GM04504 (cell line): ENCODE results near the gene WNT11.

Experiments used
- DNase-seq: peaks from one replicate; pipeline ENCODE4 v3.0.0-alpha.2; 2012; ENCODE audit warnings: low read depth

The WNT11 gene

DNA sequence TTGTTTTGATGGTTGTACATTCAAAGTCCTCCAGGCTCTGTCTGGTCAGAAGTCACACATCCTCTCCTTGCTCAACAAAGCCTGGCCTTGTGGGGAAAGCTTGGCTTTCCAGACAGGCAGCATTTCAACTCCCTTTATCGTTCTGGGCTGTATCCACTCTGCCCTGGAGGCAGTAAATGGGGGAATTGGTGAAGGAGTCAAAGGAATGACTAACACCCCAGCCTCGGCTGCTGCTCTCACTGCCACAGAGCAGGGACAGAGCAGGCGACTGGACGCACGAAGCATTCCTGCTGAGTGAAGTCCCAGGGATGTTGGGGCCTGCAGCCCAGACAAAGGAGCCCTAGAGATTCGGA, 52.8 kb downstream of the WNT11 start:
- peak; percentile 76 for DNase-seq

GRCh38 chr11:76152741-76153570, 53.3 kb downstream of the WNT11 start:
- DNase-seq, result no peak

- no peak for DNase-seq
These were observed 54.1 kb downstream of the WNT11 start for GRCh38 chr11:76152086-76152681.

DNA sequence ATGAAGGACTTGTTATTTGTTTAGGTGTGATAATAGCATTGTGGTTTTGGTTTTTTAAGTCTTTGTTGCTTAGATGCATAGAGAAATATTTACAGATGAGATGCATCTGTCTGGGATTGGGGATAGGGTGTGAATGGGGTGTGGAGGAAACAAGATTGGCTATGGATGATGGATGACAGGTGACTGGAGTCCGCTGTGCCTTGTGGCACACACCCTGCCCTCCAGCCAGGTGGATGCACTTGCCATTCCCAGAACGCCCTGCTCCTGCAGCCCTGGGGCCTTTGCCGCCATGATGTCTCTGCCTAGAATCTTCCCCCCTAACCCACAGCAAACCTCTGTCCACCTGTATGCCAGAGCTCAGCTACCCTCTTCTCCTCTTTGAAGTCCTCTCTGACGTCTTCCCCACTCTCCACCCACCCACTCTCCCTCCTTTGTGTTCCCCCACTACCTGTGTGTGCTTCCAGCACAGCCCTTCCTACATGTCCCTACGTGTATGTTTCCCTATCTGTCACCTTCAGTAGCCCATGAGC, 54.7 kb downstream of the WNT11 start:
- DNase-seq, result no peak

DNA sequence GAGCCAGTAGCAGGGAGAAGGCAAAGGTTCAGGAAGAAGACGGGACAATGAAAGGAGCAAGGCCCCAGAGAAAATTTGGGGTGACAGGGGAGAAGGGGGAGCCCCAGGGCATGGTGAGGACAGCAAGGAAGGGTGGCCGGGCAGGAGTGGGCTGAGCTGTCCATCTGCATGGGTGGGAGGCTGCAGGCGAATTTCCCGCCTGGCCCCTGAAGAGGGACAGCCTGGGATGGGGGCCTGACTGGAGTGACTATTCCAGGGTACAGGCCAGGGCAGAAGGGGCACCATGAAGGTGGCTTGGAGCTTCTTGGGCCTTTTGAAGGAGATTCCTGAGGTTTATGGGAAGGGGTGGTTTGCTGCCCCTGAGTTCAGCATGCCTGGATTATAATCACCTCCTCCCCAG, 56.2 kb downstream of the WNT11 start:
- DNase-seq, result no peak

DNA sequence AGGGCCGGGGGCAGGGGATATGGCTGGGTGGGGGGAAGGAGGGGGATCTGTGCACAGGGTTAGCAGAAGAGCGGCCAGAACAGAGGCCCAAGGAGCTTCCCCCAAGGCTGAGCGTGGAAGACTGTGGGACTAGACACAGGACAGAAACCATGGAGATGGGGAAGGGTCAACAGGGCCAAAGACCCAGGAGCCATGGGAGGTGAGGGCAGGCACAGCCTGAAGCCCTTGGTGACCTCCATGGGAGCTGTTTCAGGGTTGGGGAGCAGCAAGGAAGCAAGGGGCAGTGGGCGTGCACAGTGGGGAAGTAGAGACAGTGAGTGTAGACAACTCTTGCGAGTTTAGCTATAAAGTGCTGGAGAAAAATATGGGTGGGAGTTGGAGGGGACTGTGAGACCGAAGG, 56.6 kb downstream of the WNT11 start:
- DNase-seq, result no peak

DNA sequence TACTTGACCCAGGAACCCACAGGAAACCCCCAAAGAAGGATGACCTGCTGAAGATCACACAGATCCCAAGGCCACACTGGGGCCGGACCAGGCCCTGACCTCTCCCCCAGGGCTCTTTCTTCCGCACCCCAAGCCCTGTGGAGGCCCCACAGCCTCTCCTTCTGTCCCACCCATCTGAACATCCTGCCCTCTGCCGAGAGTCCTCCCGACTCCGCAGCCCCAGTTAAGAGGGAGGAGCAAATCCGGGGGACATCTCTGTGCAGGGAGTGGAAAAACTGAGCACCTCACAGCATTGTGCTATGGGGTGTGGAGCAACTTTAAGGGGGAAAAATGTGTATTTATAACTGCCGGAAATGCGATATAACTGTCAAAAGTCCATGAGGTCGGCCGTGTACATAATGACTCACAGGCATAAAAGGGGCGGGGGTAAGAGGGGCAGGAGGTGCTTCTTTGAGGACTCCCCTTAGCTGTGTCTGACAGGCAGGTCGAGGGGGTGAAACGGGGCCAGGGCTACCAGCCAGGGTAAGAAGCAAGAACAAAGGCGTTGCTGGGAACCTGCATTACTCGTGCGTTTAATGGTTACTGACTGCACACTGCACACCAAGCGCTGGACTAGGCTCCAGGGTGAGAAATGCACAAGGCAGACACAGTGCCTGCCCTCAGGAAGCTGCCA, 57.2 kb downstream of the WNT11 start:
- DNase-seq, result no peak

- DNase-seq, result no peak
These were observed 58.1 kb downstream of the WNT11 start for GRCh38 chr11:76148231-76148630.

DNA sequence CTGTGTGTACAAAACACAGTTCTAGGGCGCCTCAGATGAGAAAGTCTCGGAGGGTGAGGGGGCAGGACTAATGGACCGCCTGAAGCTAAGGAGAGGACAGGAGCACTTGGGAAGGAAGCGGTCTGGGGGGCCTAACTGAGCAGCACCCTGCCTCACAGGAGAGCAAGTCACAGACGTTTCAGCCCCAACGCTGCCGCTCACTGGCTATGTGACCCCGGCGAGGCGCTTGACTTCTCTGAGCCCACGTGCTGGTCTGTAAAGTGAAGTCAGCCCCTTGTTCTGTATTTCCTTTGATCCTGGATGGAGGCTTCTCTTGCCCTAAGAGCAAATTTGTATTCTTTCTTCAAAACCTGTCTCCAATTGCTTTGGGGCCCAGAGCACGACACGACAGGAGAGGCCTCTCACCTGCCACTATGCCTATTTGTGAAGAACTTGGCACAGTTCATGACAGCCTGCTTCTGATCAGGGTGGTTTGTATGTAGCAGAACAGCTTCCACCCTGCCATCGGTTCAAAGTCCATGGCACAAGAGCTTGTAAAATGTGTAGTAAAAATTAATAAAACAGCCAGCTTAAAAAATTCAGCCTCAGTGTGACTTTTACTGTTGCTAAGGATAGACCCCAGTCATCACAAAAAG, 59.1 kb downstream of the WNT11 start:
- DNase-seq, result no peak

DNA sequence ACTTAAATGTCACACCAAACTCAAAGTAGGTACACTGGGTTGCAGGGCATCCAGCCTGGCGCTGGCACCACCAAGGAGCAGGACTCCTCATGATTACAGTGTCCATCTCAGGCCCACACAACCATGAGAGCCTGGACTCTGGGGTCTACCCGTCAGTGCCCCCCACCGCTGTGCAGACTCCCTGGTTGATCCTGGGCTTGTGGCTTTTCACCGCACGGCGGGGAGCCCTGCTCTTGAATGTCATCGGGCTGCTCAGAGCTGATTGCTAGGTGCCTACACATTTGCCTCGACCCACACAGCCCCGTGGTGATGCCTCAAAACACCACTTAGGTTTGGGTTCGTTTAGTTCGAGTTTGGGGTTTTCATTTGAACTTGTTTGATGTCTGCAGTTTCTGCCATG, 63.0 kb downstream of the WNT11 start:
- no peak for DNase-seq

- no peak for DNase-seq
These were observed 64.3 kb downstream of the WNT11 start for GRCh38 chr11:76141901-76142588.

GRCh38 chr11:76140912-76141574, 65.3 kb downstream of the WNT11 start:
- no peak for DNase-seq

DNA sequence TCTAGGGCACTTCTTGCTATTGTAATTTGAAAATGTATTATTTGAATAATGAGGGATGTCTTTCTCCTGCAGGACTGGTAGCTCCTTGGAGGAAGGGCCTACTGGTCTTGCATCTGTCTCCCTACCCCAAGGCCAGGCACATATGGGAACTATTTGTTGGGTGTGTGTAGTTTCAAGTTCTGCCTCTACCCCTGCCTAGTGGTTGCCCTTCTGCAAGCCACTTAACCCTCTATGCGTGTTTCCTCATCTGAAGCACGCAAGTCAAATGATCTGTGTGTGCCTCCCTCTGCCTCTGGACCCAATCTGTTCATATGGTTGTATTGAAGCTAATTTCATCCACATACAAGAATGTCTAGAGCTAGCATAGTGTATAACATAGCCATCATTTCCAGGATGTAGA, 67.0 kb downstream of the WNT11 start:
- peak; percentile 19 for DNase-seq
